OCI-LY7 (cell line): ENCODE results near the gene FHIT. TPM values are rescaled to one million over a fixed set of nuclear protein-coding genes. Genes with fewer than 3 reads are reported as not detected.

Source experiments
- BruUV-seq: library from RNA; stranded (reverse); fragments of 400-500 nt; replicated peaks from 2 replicates; lab custom pipeline; 2021; lab: Mats Ljungman, UMichigan
- CTCF ChIA-PET: fragments of 300-600 bp; sonication (Branson Sonifier 250); formaldehyde crosslinking; loops from one replicate; lab custom pipeline; 2022; ENCODE audit warnings: antibody characterized with exemption; ENCODE audit not compliant: unreplicated experiment; lab: Charles Lee
- POLR2A ChIA-PET: fragments of 300-600 bp; sonication (Branson Sonifier 250); formaldehyde crosslinking; loops from one replicate; lab custom pipeline; 2022; ENCODE audit warnings: antibody characterized with exemption; lab: Charles Lee
- DNase-seq: peaks from one replicate; pipeline ENCODE4 v3.0.0-alpha.2; 2015; ENCODE audit warnings: low spot score
- H2AFZ ChIP-seq: fragments of 200-600 bp; sonication (generic), shearing (Covaris generic); 2 replicates; pipeline ENCODE4 v1.6.1; 2014; ENCODE audit warnings: mild to moderate bottlenecking, antibody characterized with exemption, low read length, moderate library complexity
- H3K27ac ChIP-seq: fragments of 200-600 bp; sonication (generic); 2 replicates; pipeline ENCODE4 v1.5.1; 2014; ENCODE audit warnings: mixed run types, low read depth, mild to moderate bottlenecking, moderate library complexity, low read length, inconsistent platforms; ENCODE audit not compliant: poor library complexity, severe bottlenecking
- H3K36me3 ChIP-seq: fragments of 200-600 bp; sonication (generic); 2 replicates; pipeline ENCODE4 v1.6.1; 2014; ENCODE audit warnings: mild to moderate bottlenecking, antibody characterized with exemption, low read length, moderate library complexity, mixed read lengths; ENCODE audit not compliant: insufficient read depth
- H3K4me1 ChIP-seq: fragments of 200-600 bp; sonication (generic); 2 replicates; pipeline ENCODE4 v1.5.1; 2014; ENCODE audit warnings: mild to moderate bottlenecking, low read length; ENCODE audit not compliant: insufficient read depth, poor library complexity, severe bottlenecking
- H3K4me2 ChIP-seq: fragments of 200-600 bp; sonication (generic); 2 replicates; pipeline ENCODE4 v1.6.1; 2014; ENCODE audit warnings: mild to moderate bottlenecking, low read length
- H3K4me3 ChIP-seq: fragments of 200-600 bp; sonication (generic); 2 replicates; pipeline ENCODE4 v1.5.1; 2014; ENCODE audit warnings: mild to moderate bottlenecking, low read depth, low read length; ENCODE audit not compliant: poor library complexity, severe bottlenecking
- H3K79me2 ChIP-seq: fragments of 200-600 bp; sonication (generic); 2 replicates; pipeline ENCODE4 v1.6.1; 2016; ENCODE audit warnings: low read depth, mild to moderate bottlenecking, low read length, moderate library complexity, mixed read lengths; ENCODE audit not compliant: insufficient read depth
- H3K9me2 ChIP-seq: fragments of 200-600 bp; sonication (generic); 2 replicates; pipeline ENCODE4 v1.6.1; 2016; ENCODE audit warnings: mild to moderate bottlenecking, low read length, mixed read lengths; ENCODE audit not compliant: insufficient read depth
- H3K9me3 ChIP-seq: fragments of 200-600 bp; sonication (generic); 2 replicates; pipeline ENCODE4 v1.6.1; 2014; ENCODE audit warnings: mild to moderate bottlenecking, mixed run types, low read length, mixed read lengths
- H4K20me1 ChIP-seq: fragments of 200-600 bp; sonication (generic); 2 replicates; pipeline ENCODE4 v1.6.1; 2014; ENCODE audit warnings: mild to moderate bottlenecking, antibody characterized with exemption, low read length, moderate library complexity, mixed read lengths; ENCODE audit not compliant: insufficient read depth
- CTCF ChIP-seq: fragments of 200-600 bp; sonication (generic); conservative IDR thresholded peaks from 2 replicates; pipeline ENCODE4 v1.5.1; 2014; ENCODE audit warnings: mild to moderate bottlenecking, antibody characterized with exemption, low read length, moderate library complexity, mixed read lengths
- EZH2phosphoT487 ChIP-seq: fragments of 200-600 bp; sonication (generic); IDR thresholded peaks from 2 replicates; pipeline ENCODE4 v1.6.1; 2018; ENCODE audit warnings: low read depth, borderline replicate concordance, mild to moderate bottlenecking, mixed run types, antibody characterized with exemption, low read length, moderate library complexity, mixed read lengths
- intact Hi-C: fragments of 100-400 bp; cut with micrococcal nuclease; formaldehyde crosslinking; loops from one replicate; pipeline ENCODE4 v1.10.0; 2022; ENCODE audit not compliant: unreplicated experiment
- total RNA-seq, 2 experiments: library from RNA; depleted of rRNA in 1 of 2; stranded (reverse); fragments of >200 nt in 1 of 2; shearing (Covaris generic) in 1 of 2; gene quantifications; 2 replicates each; pipeline ENCODE4 v1.2.3, GENCODE V29; 2014 to 2022

The FHIT gene
- total RNA-seq, 2 experiments from 2014 or later, result 5.0 to 10.9 TPM

- H3K79me2 ChIP-seq, result no peaks in the 10 kb centered on the region
- no peak overlapping the region for H3K27ac ChIP-seq
- H3K36me3 ChIP-seq, result no peaks in the 10 kb centered on the region
- H4K20me1 ChIP-seq, result no peaks in the 10 kb centered on the region
- no peak overlapping the region for H3K4me3 ChIP-seq
- intact Hi-C loops, result no loop called here
- H3K4me1 ChIP-seq, result no peaks in the 10 kb centered on the region
- ChIA-PET CTCF (no interaction called here), POLR2A (interaction anchor here (1.1 kb wide), 1 partner anchor 14 kb away, joined by 4 read pairs; no protein-coding TSS in a partner anchor)
- BruUV-seq, result no TSS peak
- no peak overlapping the region for H2AFZ ChIP-seq
- H3K9me3 ChIP-seq, result no peaks in the 10 kb centered on the region
- no peaks in the 10 kb centered on the region for H3K9me2 ChIP-seq
- no peak for TF ChIP-seq CTCF
- no peak for TF ChIP-seq EZH2phosphoT487
- no peak for DNase-seq
- H3K4me2 ChIP-seq, result no peak overlapping the region
These were observed 1310.5 kb downstream of the FHIT start for GRCh38 chr3:59940718-59941117.

DNA sequence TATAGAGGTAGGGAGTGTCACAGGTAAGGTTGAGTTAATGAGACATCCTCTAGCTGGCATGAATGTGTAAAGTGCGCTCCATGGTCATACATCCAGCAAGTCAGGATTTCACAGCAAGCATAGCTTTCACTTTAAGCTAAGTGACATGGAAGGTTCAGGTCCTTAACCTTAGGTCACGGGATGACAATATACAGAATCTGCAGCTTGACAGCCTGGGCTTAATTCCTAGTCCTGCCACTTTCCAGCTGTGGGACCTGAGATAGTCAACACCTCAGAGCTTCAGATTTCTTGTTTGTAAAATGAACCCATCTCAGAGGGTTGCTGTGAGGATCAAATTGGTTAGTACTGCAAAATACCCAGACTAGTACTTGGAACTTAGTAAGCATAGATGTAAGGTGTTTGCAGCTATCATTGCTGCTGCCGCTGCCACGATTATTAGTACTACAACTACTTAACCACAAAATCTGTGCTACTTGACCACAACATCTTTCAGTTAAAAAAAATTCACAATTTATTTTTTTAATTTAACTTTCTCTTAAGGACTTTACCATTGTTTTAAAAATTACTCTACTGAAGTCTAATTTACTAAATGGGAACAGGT is 1311.3 kb downstream of the FHIT start:
- H4K20me1 ChIP-seq, result no peaks in the 10 kb centered on the region
- H3K36me3 ChIP-seq, result no peaks in the 10 kb centered on the region
- BruUV-seq, result no TSS peak
- H3K27ac ChIP-seq, result no peak overlapping the region
- no peaks in the 10 kb centered on the region for H3K79me2 ChIP-seq
- H3K9me3 ChIP-seq, result no peaks in the 10 kb centered on the region
- H3K4me1 ChIP-seq, result no peaks in the 10 kb centered on the region
- H3K9me2 ChIP-seq, result no peaks in the 10 kb centered on the region
- H3K4me2 ChIP-seq, result no peak overlapping the region
- ChIA-PET CTCF (no interaction called here), POLR2A (interaction anchor here (1.1 kb wide), 1 partner anchor 15 kb away, joined by 4 read pairs; no protein-coding TSS in a partner anchor)
- TF ChIP-seq EZH2phosphoT487 (no peak), CTCF (no peak)
- no peak overlapping the region for H3K4me3 ChIP-seq
- intact Hi-C loops, result no loop called here
- no peak overlapping the region for H2AFZ ChIP-seq
- no peak for DNase-seq

DNA sequence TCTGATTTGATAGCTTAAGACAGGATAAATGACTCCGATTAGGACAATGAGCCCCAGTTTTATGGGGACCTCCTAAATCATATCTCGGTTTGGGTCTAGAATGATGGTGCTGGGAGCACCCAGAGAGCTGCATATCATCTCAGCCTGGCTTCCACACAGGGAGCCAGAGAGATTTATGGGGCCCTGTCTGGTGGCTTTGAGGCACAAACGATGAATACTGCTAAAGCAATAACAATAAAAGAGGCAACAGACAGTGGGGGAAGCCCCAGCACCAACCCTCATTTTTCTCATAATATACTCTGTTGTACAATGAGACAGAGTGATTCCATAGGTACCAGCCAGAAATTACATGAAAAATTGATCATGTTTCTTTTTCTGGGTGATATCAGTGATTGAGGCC is 1312.4 kb downstream of the FHIT start:
- Histone ChIP-seq H3K36me3 (no peaks in the 10 kb centered on the region), H3K4me3 (no peak overlapping the region), H4K20me1 (no peaks in the 10 kb centered on the region), H3K9me2 (no peaks in the 10 kb centered on the region), H3K9me3 (no peaks in the 10 kb centered on the region), H3K4me1 (no peaks in the 10 kb centered on the region), H3K27ac (no peak overlapping the region), H2AFZ (no peak overlapping the region), H3K4me2 (no peak overlapping the region), H3K79me2 (no peaks in the 10 kb centered on the region)
- DNase-seq, result no peak
- POLR2A ChIA-PET, result no interaction called here
- CTCF ChIA-PET, result no interaction called here
- intact Hi-C loops, result no loop called here
- BruUV-seq, result no TSS peak
- TF ChIP-seq EZH2phosphoT487 (no peak), CTCF (no peak)
